Measurements from ENCODE around the gene HES5. TPM values are rescaled to one million over a fixed set of nuclear protein-coding genes. Genes with fewer than 3 reads are reported as not detected.

Gene HES5
- total RNA-seq, 1 experiment from 2014 or later: not detected

GRCh38 chr1:2532485-2533160, 2.6 kb upstream of the HES5 start:
- H3K18ac ChIP-seq (ENCODE audit: insufficient read length, low read depth, low read length): no peak overlapping the region

More at GRCh38 chr1:2532485-2533160, 2.6 kb upstream of the HES5 start:
- Histone ChIP-seq H3K9ac (ENCODE audit: extremely low read depth, insufficient read length, low read length) (no peak overlapping the region), H2AK5ac (ENCODE audit: insufficient read length, low read length) (no peak overlapping the region), H2BK120ac (ENCODE audit: low read depth, low read length, poor library complexity, severe bottlenecking) (no peak overlapping the region), H2AFZ (ENCODE audit: low read length) (no peak overlapping the region), H3K27me3 (ENCODE audit: insufficient read depth, low read length) (peaks cover 32% of the 10 kb centered on the region; the same call in 1 of the 2 replicates), H3K4ac (ENCODE audit: low read depth, low read length) (no peak overlapping the region), H4K91ac (ENCODE audit: insufficient read length, low read depth, low read length) (no peak overlapping the region), H3K9me3 (ENCODE audit: control insufficient read depth, low read depth, low read length) (no peaks in the 10 kb centered on the region), H3K79me2 (ENCODE audit: insufficient read depth, low read length) (no peaks in the 10 kb centered on the region), H2BK5ac (ENCODE audit: insufficient read length, low read length) (no peak overlapping the region), H2BK15ac (ENCODE audit: low read depth, low read length) (no peak overlapping the region), H3K79me1 (ENCODE audit: insufficient read depth, low read depth, low read length, poor library complexity, severe bottlenecking) (no peaks in the 10 kb centered on the region), H3K4me1 (ENCODE audit: insufficient read depth, low read length) (no peaks in the 10 kb centered on the region), H2BK20ac (ENCODE audit: low read depth, low read length, poor library complexity, severe bottlenecking) (no peak overlapping the region), H4K5ac (ENCODE audit: insufficient read length, low read depth, low read length) (no peak overlapping the region), H3K23me2 (ENCODE audit: insufficient read length, low read depth, low read length, poor library complexity, severe bottlenecking) (no peaks in the 10 kb centered on the region), H3K14ac (ENCODE audit: insufficient read depth, low read length) (no peak overlapping the region), H3K4me2 (ENCODE audit: insufficient read depth, insufficient read length, low read length) (no peak overlapping the region), H3K56ac (ENCODE audit: insufficient read length, low read depth, low read length) (no peak overlapping the region), H4K20me1 (ENCODE audit: control insufficient read depth, insufficient read depth, insufficient read length) (peaks cover 3% of the 10 kb centered on the region), H3K23ac (ENCODE audit: insufficient read length, low read depth, low read length) (no peak overlapping the region), H4K8ac (replicated peaks; ENCODE audit: insufficient read length, low read depth, low read length) (no peak overlapping the region), H3T11ph (ENCODE audit: low read length) (no peak overlapping the region), H3K27ac (ENCODE audit: insufficient read length, low read depth, low read length) (no peak overlapping the region), H2BK12ac (ENCODE audit: insufficient read length, low read depth, low read length) (no peak overlapping the region)
- Mint-ChIP-seq H3K9me3 (peaks cover 0 to 3% of the 10 kb centered on the region in 2 experiments; a peak in 2 of 5 replicates), H3K4me3 (no peak overlapping the region), H3K36me3 (ENCODE audit: insufficient read depth in 1 of 3, low read depth in 3 of 3) (no peaks in the 10 kb centered on the region), H3K27ac (no peak overlapping the region), H3K4me1 (peaks cover 15 to 26% of the 10 kb centered on the region in 2 experiments), H3K27me3 (ENCODE audit: low read depth) (peaks cover 96% of the 10 kb centered on the region)
- WGBS (ENCODE audit: extremely low coverage, insufficient read length, low lambda C conversion rate): no CpG with 5 or more reads among the region's 23 CpGs
- no peak for TF ChIP-seq CTCF (conservative IDR thresholded peaks at IDR 0.05)
- DNase-seq: no peak
